NB4 (cell line): Measurements from ENCODE around the gene ZC3H14.

ENCODE experiments used
- DNase-seq: peaks from one replicate; pipeline ENCODE4 v3.0.0; 2010; ENCODE audit warnings: low read depth
- H3K4me3 ChIP-seq: one replicate; pipeline ENCODE4 v1.5.1; 2011; ENCODE audit warnings: mild to moderate bottlenecking, low read depth, low read length, moderate library complexity
- CTCF ChIP-seq: IDR thresholded peaks from one replicate; pipeline ENCODE4 v1.5.1; 2012; ENCODE audit warnings: low read depth, low read length
- MYC ChIP-seq: IDR thresholded peaks from 2 replicates; pipeline ENCODE4 v1.6.1; 2011; ENCODE audit warnings: low read depth, low read length
- POLR2A ChIP-seq: IDR thresholded peaks from 2 replicates; pipeline ENCODE4 v1.6.1; 2011; ENCODE audit warnings: mild to moderate bottlenecking; ENCODE audit not compliant: insufficient read length; ENCODE audit errors: extremely low read depth
- TF ChIP-seq, protein P1 (sequence below): IDR thresholded peaks from 2 replicates; pipeline ENCODE4 v1.6.1; 2011; ENCODE audit warnings: low read depth, low read length

The ZC3H14 gene

GRCh38 chr14:88597601-88598000, 34.8 kb downstream of the ZC3H14 start:
- DNase-seq, result no peak
- H3K4me3 ChIP-seq, result no peak overlapping the region
- TF ChIP-seq MYC (no peak), POLR2A (no peak), CTCF (no peak)
- TF ChIP-seq, protein P1, sequence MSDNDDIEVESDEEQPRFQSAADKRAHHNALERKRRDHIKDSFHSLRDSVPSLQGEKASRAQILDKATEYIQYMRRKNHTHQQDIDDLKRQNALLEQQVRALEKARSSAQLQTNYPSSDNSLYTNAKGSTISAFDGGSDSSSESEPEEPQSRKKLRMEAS, result no peak

DNA sequence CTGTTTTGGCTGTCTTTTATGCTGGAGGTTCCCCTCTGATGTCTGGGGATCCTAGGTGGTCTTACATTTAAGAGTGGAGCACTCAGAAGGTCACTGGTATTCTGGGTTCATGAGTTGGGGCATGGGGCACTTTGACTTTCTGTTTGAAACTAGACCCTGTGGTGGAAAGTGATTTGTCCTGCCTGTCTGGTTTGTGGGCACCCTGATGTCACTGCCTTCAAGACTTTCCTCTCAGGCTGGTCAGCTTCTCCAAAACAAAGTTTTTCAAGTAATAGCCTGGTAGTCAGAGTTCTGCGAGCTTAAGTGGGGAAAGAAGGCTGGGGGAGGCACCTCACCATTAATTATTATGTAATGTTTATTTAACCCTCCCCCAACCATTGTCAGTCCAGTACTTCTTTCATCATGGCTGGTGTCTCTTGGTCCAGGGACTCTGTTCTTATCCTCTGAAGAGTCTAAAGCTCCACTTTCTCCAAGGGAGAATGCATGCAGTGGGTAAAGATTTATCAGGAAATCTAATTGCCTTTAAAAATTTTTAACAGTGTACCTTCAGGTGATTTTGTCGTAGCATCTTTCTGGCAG, 35.3 kb downstream of the ZC3H14 start:
- DNase-seq, result no peak
- no peak overlapping the region for H3K4me3 ChIP-seq
- TF ChIP-seq POLR2A (no peak), MYC (no peak), CTCF (no peak)
- TF ChIP-seq, protein P1, result no peak

DNA sequence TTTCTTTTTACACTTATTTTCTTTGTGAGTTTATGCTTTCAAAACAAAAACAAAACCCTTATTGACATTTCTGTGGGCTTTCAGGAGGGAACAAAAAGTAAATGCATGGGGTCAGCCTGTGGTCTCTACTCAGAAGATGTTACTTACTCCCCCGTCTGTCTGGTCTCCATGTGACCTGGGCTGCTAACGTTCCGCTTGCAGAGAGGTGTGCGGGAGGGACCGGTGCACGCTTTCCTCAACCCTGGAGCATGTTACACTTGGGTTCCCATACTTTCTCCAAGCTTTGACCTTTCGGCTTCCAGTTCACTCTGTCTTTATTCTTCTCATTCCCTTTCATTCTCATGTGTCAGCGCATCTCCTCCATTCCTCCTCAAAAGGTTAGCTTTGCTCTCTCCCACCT, 36.5 kb downstream of the ZC3H14 start:
- DNase-seq, result no peak
- no peak for TF ChIP-seq CTCF
- TF ChIP-seq, protein P1, result no peak
- TF ChIP-seq POLR2A, result no peak
- TF ChIP-seq MYC, result no peak
- H3K4me3 ChIP-seq, result no peak overlapping the region

GRCh38 chr14:88599761-88600439, 37.1 kb downstream of the ZC3H14 start:
- TF ChIP-seq CTCF, result no peak
- no peak for TF ChIP-seq POLR2A
- TF ChIP-seq, protein P1, result no peak
- TF ChIP-seq MYC, result no peak
- H3K4me3 ChIP-seq, result no peak overlapping the region
- DNase-seq, result no peak

GRCh38 chr14:88604212-88604611, 41.4 kb downstream of the ZC3H14 start:
- H3K4me3 ChIP-seq, result no peak overlapping the region
- DNase-seq, result no peak
- no peak for TF ChIP-seq MYC
- no peak for TF ChIP-seq POLR2A
- no peak for TF ChIP-seq CTCF
- TF ChIP-seq, protein P1, result no peak
